NCI-H82 treated with DMSO at 0.1 percent for 48 hours (cell line): ENCODE results near the gene SLC28A1.
"Not testable (repeated sequence)": the region's sequence is repeated elsewhere in the genome, so short reads cannot be mapped to it uniquely, and the experiment has no call there.

Source experiments
- DNase-seq: peaks from one replicate; lab custom pipeline; 2025; ENCODE audit not compliant: unreplicated experiment; lab: John Stamatoyannopoulos, UW

The SLC28A1 gene

GRCh38 chr15:84883916-84884781 is at the start of gene SLC28A1:
Gene SLC28A1 (plus strand): TSS chr15:84884662. CDS start chr15:84887761, 3,099 bp downstream.
- no peak for DNase-seq

DNA sequence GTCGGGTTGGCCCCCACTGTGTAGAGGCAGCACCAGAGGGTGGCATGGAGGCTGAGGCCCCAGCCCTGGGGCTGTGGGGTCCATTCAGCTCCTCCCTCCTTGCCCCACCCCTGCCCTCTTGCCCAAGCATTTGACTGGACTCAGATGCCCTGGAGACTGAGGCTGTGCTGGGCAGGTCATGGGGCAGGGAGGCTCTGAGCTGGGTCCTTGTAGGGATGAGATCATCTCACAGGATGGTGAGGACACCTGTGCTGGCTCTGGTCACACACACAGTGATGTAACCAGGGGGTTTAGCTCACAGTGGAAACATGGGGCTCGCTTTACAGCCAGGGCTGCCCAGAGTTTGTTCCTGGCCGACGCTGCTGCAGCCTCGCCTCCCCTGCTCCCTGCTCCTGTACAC is 49.5 kb upstream of the SLC28A1 start:
- no peak for DNase-seq

- DNase-seq, result no peak
These were observed 48.7 kb upstream of the SLC28A1 start for GRCh38 chr15:84835661-84836337.

GRCh38 chr15:84836844-84837243 is 47.6 kb upstream of the SLC28A1 start:
- no peak for DNase-seq

- no peak for DNase-seq
These were observed 44.7 kb upstream of the SLC28A1 start for GRCh38 chr15:84839714-84840113.

- no peak for DNase-seq
These were observed 44.2 kb upstream of the SLC28A1 start for GRCh38 chr15:84840255-84840654.

- DNase-seq, result no peak
These were observed 43.6 kb upstream of the SLC28A1 start for GRCh38 chr15:84840741-84841429.

GRCh38 chr15:84842781-84843180 is 41.7 kb upstream of the SLC28A1 start:
- no peak for DNase-seq

- DNase-seq, result no peak
These were observed 39.5 kb upstream of the SLC28A1 start for GRCh38 chr15:84844964-84845363.

DNA sequence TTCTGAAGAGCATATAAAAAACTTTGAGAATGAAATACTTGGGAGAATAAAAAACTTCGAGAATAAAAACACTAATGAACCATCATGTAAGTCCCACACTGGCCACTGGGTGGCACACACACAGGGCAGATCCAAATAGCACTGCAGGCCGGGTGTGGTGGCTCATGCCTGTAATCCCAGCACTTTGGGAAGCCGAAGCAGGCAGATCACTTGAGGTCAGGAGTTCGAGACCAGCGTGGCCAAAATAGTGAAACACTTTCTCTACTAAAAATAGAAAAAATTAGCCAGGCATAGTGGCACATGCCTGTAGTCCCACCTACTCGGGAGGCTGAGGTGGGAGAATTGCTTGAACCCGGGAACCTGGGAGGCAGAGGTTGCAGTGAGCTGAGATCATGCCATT is 38.8 kb upstream of the SLC28A1 start:
- DNase-seq, result not testable (repeated sequence)

DNA sequence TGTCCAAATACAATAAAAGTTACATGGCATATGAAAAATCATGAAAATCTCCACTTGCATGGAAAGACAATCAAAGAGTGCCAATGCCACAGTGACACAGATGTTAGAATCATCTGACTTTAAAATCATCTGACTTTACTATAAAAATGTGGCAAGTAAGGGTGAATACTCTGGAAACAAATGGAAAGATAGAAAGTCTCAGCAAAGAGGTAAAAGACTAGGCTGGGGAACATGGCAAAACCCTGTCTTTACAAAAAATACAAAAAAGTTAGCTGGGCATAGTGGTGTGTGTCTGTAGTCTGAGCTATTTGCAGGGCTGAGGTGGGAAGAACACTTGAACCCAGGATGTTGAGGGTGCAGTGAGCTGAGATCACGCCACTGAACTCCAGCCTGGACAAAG is 38.2 kb upstream of the SLC28A1 start:
- DNase-seq, result no peak

DNA sequence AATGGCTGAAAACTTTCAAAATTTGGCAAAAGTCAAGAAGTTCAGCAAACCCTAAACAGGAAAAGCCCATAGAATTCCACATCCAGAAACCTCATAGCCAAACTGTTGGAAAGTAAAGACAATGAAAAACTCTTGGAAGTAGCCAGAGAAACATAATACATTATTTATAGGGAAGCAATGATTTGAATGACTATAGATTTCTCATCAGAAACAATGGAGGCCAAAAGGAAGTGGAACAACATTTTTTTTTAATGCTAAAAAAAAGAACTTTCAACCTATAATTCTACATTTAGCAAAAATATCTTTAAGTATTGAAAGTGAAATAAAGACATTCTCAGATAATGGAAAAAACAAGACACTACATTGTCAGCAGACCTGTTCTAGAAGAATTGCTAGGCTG is 37.1 kb upstream of the SLC28A1 start:
- no peak for DNase-seq

GRCh38 chr15:84852212-84852611 is 32.2 kb upstream of the SLC28A1 start:
- DNase-seq, result no peak

GRCh38 chr15:84855136-84855535 is 29.3 kb upstream of the SLC28A1 start:
- DNase-seq, result no peak

- no peak for DNase-seq
These were observed 28.7 kb upstream of the SLC28A1 start for GRCh38 chr15:84855765-84856164.

- DNase-seq, result no peak
These were observed 27.6 kb upstream of the SLC28A1 start for GRCh38 chr15:84856731-84857417.

- no peak for DNase-seq
These were observed 27.0 kb upstream of the SLC28A1 start for GRCh38 chr15:84857418-84858004.

- no peak for DNase-seq
These were observed 26.2 kb upstream of the SLC28A1 start for GRCh38 chr15:84858231-84858630.

- no peak for DNase-seq
These were observed 25.3 kb upstream of the SLC28A1 start for GRCh38 chr15:84859144-84859543.

DNA sequence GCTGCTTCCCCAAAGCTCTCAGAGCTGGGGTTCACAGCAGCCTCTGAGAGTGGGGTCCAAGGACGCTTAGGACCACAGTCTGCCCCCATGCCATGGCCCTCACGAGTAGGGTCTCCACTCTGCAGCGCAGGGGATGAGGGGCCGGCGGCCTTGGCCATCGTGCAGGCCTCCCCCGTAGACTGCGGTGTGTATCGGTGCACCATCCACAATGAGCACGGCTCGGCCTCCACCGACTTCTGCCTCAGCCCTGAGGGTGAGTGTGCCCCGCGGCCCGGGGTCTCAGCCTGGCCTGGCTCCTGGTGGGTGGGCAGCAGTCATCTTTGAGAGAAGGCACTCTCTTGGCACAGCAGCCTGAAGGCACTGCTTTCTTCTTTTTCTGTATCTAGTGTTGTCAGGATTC is 24.8 kb upstream of the SLC28A1 start:
- DNase-seq, result no peak

DNA sequence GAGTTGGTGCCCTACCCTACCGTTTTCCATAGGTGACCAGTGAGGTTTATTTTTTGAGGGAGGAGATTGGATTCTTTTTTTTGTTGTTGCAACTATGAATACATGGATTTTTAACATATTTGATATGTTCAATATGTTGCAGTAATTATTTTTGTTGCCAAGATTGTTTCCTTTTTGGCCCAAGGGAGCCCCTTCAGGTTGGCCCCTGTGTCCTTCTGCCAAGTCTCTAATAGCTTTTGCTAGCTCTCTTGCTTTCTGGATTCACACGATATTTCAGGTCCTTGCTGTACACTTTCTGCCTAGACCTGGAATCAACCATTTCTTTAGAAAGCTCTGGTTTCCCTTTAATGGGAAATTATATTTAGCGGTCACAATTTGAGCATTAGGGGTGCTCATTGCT is 22.7 kb upstream of the SLC28A1 start:
- no peak for DNase-seq
